ENCODE data around the gene RNLS.

- TF ChIP-seq TRIM28 (IDR thresholded peaks at IDR 0.05; ENCODE audit: borderline replicate concordance, low read length) (no peak), ZNF76 (tag by site-specific recombination; IDR thresholded peaks at IDR 0.05; ENCODE audit: borderline replicate concordance, low read depth) (no peak), SP2 (tag by site-specific recombination; IDR thresholded peaks at IDR 0.05) (no peak), ZNF670 (tag by site-specific recombination; IDR thresholded peaks at IDR 0.05; ENCODE audit: low read depth) (no peak), BCL11B (tag by site-specific recombination; IDR thresholded peaks at IDR 0.05; ENCODE audit: low read depth) (no peak), GLI2 (tag by site-specific recombination; IDR thresholded peaks at IDR 0.05; ENCODE audit: borderline replicate concordance, low read depth) (no peak), ZNF501 (tag by site-specific recombination; IDR thresholded peaks at IDR 0.05) (no peak), AEBP2 (tag by site-specific recombination; IDR thresholded peaks at IDR 0.05; ENCODE audit: borderline replicate concordance) (no peak), ZNF292 (tag by site-specific recombination; IDR thresholded peaks at IDR 0.05; ENCODE audit: borderline replicate concordance, low read depth) (no peak), ZNF510 (tag by site-specific recombination; IDR thresholded peaks at IDR 0.05; ENCODE audit: insufficient replicate concordance) (no peak)
- TF ChIP-seq, protein P1, sequence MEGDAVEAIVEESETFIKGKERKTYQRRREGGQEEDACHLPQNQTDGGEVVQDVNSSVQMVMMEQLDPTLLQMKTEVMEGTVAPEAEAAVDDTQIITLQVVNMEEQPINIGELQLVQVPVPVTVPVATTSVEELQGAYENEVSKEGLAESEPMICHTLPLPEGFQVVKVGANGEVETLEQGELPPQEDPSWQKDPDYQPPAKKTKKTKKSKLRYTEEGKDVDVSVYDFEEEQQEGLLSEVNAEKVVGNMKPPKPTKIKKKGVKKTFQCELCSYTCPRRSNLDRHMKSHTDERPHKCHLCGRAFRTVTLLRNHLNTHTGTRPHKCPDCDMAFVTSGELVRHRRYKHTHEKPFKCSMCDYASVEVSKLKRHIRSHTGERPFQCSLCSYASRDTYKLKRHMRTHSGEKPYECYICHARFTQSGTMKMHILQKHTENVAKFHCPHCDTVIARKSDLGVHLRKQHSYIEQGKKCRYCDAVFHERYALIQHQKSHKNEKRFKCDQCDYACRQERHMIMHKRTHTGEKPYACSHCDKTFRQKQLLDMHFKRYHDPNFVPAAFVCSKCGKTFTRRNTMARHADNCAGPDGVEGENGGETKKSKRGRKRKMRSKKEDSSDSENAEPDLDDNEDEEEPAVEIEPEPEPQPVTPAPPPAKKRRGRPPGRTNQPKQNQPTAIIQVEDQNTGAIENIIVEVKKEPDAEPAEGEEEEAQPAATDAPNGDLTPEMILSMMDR (tag by site-specific recombination; IDR thresholded peaks at IDR 0.05) = no peak
Observed at GRCh38 chr10:88386204-88386788, 196.8 kb downstream of the RNLS start.
